ENCODE results near the gene ELOVL6.
A peak's percentile ranks its signal among the peaks of the same experiment; 100 is the strongest.

The ELOVL6 gene

GRCh38 chr4:110211007-110211769, 12.8 kb upstream of the ELOVL6 start:
- Histone ChIP-seq H3K4me2 (no peak overlapping the region), H4K20me1 (ENCODE audit: insufficient read depth) (no peaks in the 10 kb centered on the region), H3K4me1 (ENCODE audit: low read depth, poor library complexity, severe bottlenecking) (no peaks in the 10 kb centered on the region), H3K4me3 (IDR thresholded peaks at IDR 0.05; ENCODE audit: insufficient read depth, low read depth, low read length) (no peak overlapping the region), H3K9ac (no peak overlapping the region), H3K36me3 (ENCODE audit: insufficient read depth) (no peaks in the 10 kb centered on the region), H2AFZ (ENCODE audit: low read depth) (peak overlapping the region; percentile 22; the same call in 1 of the 2 replicates), H3K27me3 (ENCODE audit: insufficient read depth, low read depth) (no peaks in the 10 kb centered on the region), H3K27ac (no peak overlapping the region), H3K79me2 (ENCODE audit: insufficient read depth, low read depth) (no peaks in the 10 kb centered on the region)
- TF ChIP-seq, protein P1, sequence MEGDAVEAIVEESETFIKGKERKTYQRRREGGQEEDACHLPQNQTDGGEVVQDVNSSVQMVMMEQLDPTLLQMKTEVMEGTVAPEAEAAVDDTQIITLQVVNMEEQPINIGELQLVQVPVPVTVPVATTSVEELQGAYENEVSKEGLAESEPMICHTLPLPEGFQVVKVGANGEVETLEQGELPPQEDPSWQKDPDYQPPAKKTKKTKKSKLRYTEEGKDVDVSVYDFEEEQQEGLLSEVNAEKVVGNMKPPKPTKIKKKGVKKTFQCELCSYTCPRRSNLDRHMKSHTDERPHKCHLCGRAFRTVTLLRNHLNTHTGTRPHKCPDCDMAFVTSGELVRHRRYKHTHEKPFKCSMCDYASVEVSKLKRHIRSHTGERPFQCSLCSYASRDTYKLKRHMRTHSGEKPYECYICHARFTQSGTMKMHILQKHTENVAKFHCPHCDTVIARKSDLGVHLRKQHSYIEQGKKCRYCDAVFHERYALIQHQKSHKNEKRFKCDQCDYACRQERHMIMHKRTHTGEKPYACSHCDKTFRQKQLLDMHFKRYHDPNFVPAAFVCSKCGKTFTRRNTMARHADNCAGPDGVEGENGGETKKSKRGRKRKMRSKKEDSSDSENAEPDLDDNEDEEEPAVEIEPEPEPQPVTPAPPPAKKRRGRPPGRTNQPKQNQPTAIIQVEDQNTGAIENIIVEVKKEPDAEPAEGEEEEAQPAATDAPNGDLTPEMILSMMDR (conservative IDR thresholded peaks at IDR 0.05; ENCODE audit: low read depth, low read length): peak; percentile 86

- Histone ChIP-seq H3K4me2 (no peak overlapping the region), H4K20me1 (ENCODE audit: insufficient read depth) (no peaks in the 10 kb centered on the region), H3K36me3 (ENCODE audit: insufficient read depth) (no peaks in the 10 kb centered on the region), H3K27ac (no peak overlapping the region), H3K9ac (no peak overlapping the region), H2AFZ (ENCODE audit: low read depth) (no peak overlapping the region), H3K4me3 (IDR thresholded peaks at IDR 0.05; ENCODE audit: insufficient read depth, low read depth, low read length) (no peak overlapping the region), H3K27me3 (ENCODE audit: insufficient read depth, low read depth) (no peaks in the 10 kb centered on the region), H3K79me2 (ENCODE audit: insufficient read depth, low read depth) (no peaks in the 10 kb centered on the region), H3K4me1 (ENCODE audit: low read depth, poor library complexity, severe bottlenecking) (no peaks in the 10 kb centered on the region)
- TF ChIP-seq, protein P1 (conservative IDR thresholded peaks at IDR 0.05; ENCODE audit: low read depth, low read length): no peak
Measured at GRCh38 chr4:110208419-110208818, 10.0 kb upstream of the ELOVL6 start.

GRCh38 chr4:110207233-110207632, 8.8 kb upstream of the ELOVL6 start:
- Histone ChIP-seq H3K4me2 (no peak overlapping the region), H3K79me2 (ENCODE audit: insufficient read depth, low read depth) (no peaks in the 10 kb centered on the region), H3K9ac (no peak overlapping the region), H3K27ac (no peak overlapping the region), H3K36me3 (ENCODE audit: insufficient read depth) (no peaks in the 10 kb centered on the region), H4K20me1 (ENCODE audit: insufficient read depth) (no peaks in the 10 kb centered on the region), H3K4me1 (ENCODE audit: low read depth, poor library complexity, severe bottlenecking) (no peaks in the 10 kb centered on the region), H2AFZ (ENCODE audit: low read depth) (no peak overlapping the region), H3K27me3 (ENCODE audit: insufficient read depth, low read depth) (no peaks in the 10 kb centered on the region), H3K4me3 (IDR thresholded peaks at IDR 0.05; ENCODE audit: insufficient read depth, low read depth, low read length) (no peak overlapping the region)
- TF ChIP-seq, protein P1 (conservative IDR thresholded peaks at IDR 0.05; ENCODE audit: low read depth, low read length): no peak

- TF ChIP-seq, protein P1 (conservative IDR thresholded peaks at IDR 0.05; ENCODE audit: low read depth, low read length): no peak
- no peak overlapping the region for H3K27ac ChIP-seq
- H4K20me1 ChIP-seq (ENCODE audit: insufficient read depth): no peaks in the 10 kb centered on the region
- no peak overlapping the region for H2AFZ ChIP-seq (ENCODE audit: low read depth)
- H3K4me3 ChIP-seq (IDR thresholded peaks at IDR 0.05; ENCODE audit: insufficient read depth, low read depth, low read length): no peak overlapping the region
- no peaks in the 10 kb centered on the region for H3K27me3 ChIP-seq (ENCODE audit: insufficient read depth, low read depth)
- no peak overlapping the region for H3K4me2 ChIP-seq
- peaks cover 8% of the 10 kb centered on the region for H3K4me1 ChIP-seq (ENCODE audit: low read depth, poor library complexity, severe bottlenecking)
- no peaks in the 10 kb centered on the region for H3K79me2 ChIP-seq (ENCODE audit: insufficient read depth, low read depth)
- H3K9ac ChIP-seq: no peak overlapping the region
- H3K36me3 ChIP-seq (ENCODE audit: insufficient read depth): no peaks in the 10 kb centered on the region
Measured at GRCh38 chr4:110202024-110202423, 3.6 kb upstream of the ELOVL6 start.

Measured in KMS-11 (cell line).